ENCODE measurements around the gene ZNF174.
A peak's percentile ranks its signal among the peaks of the same experiment; 100 is the strongest.

ZNF174 gene

DNA sequence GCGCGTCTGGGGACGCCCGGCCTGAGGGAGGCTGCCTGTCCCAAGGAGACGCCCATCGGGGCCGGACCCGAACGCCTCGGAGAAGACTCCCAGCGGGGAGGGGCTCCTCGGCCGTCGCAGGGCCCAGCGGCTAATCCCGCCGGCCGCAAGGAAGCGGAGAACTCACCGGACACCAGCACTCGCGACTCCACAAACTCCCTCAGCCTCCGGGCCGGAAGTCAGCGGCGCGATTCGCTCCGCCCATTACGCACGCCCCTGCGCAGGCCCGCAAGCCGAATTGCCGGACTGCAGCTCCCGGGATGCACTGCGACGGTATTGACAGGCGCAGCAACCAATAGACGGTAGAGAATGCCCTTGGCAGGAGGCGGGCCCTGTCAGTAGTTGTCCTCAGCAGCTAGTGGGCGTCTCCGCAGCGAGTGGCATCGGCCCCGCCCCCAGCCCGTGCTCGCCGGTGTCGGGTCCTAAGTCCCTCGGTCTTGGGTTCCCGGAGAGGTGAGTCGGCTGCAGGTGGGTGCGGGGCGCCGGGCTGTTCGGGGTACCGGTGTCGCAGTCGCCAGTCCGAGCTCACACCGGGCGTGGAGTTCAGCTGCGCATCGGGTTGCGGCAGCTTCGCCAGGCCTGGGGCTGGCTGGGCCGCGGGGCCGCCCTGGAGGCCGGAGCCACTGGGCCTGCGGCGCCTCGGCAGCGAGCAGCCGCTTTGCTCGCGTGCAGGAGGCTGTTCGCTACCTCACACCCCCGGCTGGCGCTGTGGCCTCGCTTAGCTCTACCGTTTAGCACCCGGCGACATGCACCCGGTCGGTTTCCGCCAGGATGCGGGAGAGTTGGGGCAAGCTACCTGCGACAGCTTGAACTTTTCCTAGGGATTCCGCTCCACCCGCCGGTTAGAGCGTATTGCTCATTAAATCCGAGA lies at the start of gene ZNF174, which contains the start of gene ZSCAN32:
TSS of gene ZNF174 (plus strand) at position 437 of the 910 bp plus-strand sequence. CDS start 790 bp downstream, outside the sequence.
TSS of gene ZSCAN32 (minus strand) at position 226 of the 910 bp plus-strand sequence. CDS start 3,447 bp downstream, outside the sequence.
- DNase-seq: peak; percentile 99

DNA sequence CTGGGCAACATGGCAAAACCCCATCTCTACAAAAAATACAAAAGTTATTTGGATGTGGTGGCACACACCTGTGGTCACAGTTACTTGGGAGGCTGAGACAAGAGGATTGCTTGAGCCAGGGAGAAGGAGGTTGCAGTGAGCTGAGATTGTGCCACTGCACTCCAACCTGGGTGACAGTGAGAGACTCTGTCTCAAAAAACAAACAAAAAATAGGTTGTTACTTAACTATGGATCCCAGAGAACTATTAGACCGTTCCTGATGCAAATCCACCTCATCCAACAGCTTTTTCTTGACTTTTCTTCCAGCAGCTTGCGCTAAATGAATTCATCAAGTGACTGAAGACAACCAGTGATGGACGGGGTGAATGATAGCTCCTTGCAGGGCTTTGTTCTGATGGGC lies 45.4 kb upstream of the ZNF174 start, which contains the start of gene OR2C1:
TSS of gene OR2C1 (plus strand) at position 301 of the 400 bp plus-strand sequence. CDS start at position 353, 52 bp downstream.
- DNase-seq: no peak

DNA sequence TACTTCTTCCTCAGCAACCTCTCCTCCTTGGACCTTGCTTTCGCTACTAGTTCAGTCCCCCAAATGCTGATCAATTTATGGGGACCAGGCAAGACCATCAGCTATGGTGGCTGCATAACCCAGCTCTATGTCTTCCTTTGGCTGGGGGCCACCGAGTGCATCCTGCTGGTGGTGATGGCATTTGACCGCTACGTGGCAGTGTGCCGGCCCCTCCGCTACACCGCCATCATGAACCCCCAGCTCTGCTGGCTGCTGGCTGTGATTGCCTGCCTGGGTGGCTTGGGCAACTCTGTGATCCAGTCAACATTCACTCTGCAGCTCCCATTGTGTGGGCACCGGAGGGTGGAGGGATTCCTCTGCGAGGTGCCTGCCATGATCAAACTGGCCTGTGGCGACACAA lies 44.9 kb upstream of the ZNF174 start:
- DNase-seq: no peak

DNA sequence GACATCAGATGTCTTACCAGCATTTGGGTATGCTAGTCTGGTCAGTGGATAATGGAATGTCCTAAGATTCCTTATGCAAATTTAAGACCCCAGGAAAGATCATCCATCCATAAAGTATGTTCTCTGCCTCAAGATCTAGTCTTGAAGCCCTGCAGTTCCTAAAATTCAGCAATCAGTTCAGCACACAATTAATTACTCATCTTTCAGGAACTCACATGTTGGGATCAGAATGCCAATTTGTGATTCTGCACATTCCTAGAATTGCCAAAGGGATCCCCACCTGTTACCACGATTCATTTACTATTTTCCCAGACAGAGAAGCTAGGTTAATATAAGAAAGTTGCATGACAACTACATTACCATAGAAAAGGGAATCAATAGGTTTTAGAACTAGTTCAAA lies 42.1 kb upstream of the ZNF174 start:
- no peak for DNase-seq

DNA sequence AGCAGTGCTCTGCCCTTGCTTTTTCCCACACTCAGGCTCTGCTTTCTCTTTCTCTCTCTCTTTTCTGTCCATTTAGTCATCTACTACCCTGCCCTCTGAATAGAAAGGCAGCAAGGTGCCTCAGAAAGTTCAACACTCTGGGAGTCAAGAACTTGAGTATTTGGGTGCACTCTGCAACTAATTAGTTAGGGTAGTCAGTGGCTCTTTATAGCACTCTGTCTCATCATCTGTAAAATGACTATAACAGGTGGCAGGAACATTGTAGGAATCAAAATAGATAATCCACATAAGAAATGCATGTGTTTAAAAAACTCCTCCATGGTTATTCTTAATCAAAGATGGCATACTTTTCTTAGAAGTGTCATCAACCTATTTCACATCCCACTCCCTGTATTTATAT lies 38.1 kb upstream of the ZNF174 start:
- no peak for DNase-seq

DNA sequence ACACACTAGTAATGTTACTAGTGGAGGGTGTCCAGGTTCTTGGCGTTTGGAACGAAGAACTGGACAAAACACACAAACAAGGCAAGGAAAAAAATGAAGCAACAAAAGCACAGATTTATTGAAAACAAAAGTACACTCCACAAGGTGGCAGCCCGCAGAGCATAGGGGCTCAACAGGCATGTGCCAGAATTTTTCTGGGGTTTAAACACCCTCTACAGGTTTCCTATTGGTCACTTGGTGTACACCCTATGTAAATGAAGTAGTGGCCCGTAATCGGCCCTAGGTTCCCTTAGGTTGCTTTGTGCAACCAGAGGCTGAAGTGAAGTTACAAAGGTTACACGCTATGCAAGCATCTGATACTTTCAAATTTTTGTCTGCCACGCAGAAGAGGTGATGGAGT lies 37.2 kb upstream of the ZNF174 start:
- no peak for DNase-seq

DNA sequence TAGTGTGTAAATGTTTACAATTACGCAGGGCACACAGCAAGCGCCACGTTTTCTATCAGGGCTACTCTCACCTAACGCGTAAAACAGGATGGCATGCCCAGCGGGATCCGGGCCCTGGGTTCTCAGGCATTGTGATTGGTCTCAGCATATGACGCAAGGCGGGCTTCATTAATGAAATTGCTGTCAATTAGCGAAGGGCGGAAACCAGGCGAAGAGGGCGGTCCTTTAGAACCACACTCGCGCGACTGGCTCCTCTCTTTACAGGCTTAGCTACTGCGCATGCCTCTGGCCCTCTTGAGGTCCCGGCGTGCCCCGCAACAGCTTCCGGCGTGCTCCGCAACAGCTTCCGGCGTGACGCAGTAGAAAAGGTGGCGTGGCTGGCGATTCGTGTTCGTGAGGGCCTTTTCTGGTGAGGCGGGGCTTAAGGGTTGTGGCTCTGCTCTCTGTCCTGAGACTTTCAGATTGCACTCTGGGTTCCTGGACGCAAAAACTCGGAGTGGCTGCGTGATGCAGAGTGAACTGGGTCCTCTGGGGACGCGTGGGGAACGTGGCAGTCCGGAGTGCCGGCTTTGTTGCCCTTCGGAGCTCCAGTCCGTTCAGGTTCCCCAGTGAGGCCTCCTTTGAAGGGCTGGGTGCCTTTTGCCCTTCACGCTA lies 36.1 kb upstream of the ZNF174 start:
- DNase-seq: peak; percentile 66

DNA sequence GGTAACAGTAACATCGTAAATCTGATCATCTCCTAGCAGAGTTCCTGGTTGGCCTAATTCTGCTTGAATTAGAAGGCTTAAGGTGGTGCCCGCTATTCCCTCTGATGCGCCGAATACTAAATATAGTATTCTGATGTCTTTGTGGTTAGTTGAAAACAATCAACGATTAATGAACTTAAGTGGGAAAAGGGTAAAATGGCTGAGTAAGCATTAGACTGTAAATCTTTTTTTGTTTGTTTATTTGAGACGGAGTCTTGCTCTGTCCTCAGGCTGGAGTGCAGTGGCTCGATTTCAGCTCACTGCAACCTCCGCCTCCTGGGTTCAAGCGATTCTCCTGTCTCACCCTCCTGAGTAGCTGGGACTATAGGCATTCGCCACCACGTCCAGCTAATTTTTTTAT lies 31.9 kb upstream of the ZNF174 start:
- no peak for DNase-seq

DNA sequence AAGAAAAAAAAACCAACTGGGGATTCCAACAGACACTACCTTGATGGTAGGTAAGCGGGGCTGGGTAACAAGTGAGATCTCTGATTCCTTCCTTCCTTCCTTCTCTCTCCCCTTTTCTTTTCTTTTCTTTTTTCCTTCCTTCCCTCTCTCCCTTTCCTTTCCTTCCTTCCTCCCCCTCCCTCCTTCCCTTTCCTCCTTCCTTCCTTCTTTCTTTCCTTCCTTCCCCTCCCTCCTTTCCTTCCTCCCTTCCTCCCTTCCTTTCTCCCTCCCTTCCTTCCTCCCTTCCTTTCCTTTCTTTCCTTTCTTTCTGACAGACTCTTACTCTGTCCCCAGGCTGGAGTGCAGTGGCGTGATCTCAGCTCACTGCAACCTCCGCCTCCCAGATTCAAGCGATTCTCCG lies 25.3 kb upstream of the ZNF174 start:
- DNase-seq: no peak

DNA sequence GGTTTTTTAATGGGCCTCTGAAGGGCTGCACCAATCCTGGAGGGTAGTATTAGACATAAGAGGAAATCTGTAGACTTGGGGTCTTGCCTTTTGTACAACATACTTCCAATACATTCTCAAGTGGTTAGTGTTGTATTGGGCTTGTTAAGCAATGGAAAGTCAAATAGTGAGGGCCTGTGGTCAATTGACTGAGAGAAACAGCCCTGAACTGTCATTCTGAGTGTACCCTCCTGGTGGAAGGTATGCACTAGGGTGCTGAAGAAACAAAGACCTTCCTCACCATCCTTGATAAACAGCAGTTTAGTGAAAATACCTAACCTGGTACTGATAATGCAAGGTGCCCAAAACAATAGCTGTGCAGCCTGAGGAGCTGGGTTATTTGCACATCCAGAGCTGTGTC lies 23.1 kb upstream of the ZNF174 start:
- DNase-seq: no peak

DNA sequence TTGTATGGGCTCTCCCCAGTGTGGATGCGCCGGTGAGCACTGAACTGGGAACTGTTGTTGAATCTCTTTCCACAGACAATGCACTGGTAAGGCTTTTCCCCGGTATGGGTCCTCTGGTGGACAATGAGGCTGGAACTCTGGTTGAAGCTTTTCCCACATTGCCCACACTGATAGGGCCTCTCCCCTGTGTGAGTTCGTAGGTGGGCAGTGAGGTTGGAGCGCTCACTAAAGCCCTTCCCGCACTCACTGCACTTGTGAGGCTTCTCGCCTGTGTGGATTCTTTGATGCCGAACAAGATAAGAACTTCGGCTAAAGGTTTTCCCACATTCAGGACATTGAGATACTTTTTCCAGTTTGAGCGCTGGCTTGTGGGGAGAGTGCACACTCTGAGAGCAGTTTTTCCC lies 18.0 kb upstream of the ZNF174 start:
- DNase-seq: no peak

DNA sequence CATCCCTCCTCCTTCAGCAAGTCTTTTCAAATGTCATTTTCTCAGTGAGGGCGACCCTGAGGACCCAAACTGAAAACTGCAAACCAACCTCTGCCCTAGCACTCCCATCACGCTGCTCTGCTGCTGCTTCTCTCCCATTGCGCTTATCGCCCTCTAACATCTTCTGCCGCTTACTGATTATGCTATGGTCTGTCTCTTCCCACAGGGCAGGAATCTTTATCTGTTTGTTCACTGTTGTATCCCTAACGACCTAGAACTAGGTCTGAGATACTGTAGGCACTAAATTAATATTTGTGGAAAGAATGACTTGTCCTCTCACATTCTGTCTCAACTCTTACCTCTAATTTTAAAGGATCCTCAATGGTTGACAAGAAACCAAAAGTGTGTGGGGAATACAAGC lies 12.7 kb upstream of the ZNF174 start:
- no peak for DNase-seq

DNA sequence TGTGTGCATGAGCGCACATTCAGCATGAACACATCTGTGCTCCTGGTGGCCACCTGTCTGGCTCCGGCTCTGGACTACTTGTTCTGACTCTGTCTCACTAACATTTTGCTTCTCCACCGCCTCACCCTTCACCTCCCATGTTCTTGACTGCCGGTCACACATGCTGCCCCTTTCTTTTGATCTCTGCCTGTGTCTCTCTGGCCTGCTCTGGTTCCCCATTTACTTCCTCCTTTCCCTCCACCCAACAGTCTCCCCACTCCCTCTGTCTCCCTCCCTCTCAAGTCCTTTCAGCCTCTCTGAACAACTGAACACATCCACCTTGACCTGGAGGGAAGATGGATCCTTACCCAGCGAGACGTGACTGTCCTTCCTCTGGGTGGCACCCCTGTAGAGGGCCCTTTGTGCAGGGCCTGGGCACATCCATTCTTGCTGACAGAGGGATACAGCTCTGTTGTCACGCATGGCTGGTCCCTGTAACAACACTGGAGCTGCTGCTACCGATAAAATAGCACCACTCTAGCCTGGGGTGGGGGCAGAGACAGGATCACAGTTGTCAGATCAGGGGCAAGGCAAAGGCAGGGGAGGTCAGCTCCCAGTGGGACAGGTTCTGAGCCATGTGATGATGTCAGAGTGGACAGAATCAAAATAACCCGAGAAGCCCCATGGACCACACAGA lies 11.2 kb upstream of the ZNF174 start:
- DNase-seq: no peak

DNA sequence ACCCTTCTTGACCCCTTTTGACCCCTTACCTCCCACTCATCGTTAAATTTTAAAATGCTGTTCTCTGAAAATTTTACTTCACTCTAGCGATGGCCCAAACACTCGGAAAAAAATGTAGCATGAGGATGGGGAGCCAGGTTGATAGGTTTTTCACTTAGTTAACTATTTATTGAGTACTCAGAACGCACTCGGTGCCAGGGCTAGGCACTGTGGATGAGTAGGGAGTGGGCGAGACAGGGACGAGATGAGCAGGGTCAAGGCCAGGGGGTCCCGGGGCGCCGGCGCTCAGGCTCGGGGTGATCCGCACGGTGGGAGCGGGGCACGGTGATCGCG lies 603 bp upstream of the ZNF174 start:
- DNase-seq: no peak

DNA sequence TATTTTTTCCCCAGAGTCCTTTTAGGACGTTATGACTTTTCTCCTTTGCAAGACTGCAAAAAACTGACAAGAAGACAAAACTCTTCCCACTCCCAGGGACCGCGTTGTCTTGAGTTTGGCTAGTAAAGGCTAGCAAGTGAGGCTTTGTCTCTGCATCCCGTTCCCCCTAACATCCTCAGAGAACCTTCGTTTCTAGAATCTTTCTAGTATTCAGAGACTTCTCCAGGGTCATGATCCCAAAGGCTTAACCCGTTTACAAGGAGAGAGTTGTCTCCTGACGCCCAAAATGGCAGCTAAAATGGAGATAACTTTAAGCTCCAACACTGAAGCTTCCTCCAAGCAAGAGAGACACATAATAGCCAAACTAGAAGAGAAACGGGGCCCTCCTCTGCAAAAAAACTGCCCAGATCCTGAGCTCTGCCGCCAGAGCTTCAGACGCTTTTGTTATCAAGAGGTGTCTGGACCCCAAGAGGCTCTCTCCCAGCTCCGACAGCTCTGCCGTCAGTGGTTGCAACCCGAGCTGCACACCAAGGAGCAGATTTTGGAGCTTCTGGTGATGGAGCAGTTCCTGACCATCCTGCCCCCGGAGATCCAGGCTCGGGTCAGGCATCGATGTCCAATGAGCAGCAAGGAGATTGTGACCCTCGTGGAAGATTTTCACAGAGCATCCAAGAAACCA lies 843 bp downstream of the ZNF174 start:
- DNase-seq: no peak

DNA sequence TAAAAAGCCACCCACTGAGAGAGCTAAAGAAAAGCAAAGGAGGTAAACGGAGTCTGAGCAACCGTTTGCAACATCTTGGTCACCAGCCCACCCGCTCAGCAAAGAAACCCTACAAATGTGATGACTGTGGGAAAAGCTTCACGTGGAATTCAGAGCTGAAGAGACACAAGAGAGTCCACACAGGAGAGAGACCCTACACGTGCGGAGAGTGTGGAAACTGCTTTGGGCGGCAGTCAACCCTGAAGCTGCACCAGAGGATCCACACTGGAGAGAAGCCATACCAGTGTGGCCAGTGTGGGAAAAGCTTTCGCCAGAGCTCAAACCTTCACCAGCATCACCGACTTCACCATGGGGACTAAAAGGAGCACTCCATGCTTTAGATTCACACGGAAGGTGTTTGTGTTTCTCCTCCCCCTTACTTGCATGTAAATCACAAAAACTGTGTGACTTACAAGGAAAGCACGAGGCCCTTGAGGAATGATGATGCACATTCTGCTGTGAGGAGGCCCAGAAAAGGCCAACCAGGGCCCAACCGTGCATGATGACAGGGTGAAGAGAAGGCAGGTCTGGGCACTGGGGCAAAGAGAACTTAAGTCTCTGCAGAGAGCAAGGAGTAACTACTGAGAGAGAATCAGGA lies 7.7 kb downstream of the ZNF174 start:
- DNase-seq: no peak

DNA sequence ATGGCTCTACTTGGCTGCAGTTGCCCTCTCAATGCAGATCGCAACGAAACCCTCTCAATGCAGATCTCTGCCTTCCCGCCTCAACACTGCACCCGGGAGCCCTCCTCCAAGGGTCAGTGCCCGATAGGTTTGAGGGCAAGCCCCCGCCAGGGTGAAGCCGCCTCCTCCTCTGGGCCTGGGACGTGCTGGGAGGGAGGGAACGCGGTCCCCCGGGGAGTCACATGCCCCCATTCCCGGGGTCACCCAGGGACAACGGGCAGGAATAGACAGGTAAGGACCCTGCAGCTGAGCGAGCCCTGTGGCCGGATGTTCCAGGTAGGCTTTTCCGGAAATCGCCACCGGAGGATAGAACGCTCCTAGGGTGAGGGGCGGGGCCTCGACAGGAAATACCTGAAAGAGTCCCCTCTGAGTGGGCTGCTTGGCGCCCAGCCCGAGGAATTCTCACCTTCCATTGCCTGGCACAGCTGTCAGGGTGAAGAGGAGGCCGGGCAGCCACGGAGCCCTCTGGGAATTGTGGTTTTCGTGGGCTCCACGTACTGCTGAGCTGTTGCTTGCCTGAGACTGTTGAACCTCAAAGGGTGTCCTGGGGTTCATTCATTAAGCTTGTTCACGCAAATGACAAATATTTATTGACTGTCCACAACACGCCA lies 12.8 kb downstream of the ZNF174 start:
- DNase-seq: no peak

DNA sequence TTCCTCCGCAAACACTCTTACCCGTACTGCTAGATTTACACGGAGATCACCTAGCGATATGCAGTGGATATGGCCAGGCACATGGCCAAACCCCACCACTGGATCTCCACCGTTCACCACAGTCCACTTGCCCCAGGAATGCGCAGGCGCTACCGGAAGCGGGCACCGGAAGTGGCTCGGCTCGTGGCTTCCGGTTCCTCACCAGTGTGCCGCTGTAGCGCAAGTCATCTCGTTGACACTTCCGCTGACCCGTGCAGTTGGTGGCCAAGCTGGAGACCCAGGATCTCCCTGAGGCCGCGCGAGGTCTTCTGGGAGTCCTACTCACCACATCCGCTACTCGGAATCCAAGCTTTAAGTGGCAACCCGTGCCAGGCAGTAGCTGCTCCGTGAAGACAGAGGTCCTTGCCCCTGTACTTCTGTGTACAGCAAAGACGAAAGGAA lies 30.8 kb downstream of the ZNF174 start:
- no peak for DNase-seq

DNA sequence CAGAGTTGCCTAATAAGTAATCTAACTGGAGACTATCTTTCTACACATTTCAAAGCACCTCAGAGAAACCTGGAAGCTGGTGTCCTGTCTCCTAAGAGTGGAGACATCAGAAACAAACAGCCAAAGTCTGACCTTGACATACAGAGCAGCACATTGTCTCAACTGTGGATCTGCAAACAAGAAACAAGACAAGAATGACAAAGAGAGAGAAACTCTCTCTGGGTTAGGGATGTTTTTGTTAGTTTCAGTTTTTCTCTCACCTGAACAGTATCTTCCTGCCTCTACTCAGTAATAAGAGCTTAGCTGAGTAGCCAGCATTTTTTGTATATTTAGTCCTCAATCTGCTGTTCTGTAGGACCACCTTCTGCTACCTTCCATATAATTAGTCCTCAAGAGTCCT lies 33.4 kb downstream of the ZNF174 start:
- DNase-seq: no peak

DNA sequence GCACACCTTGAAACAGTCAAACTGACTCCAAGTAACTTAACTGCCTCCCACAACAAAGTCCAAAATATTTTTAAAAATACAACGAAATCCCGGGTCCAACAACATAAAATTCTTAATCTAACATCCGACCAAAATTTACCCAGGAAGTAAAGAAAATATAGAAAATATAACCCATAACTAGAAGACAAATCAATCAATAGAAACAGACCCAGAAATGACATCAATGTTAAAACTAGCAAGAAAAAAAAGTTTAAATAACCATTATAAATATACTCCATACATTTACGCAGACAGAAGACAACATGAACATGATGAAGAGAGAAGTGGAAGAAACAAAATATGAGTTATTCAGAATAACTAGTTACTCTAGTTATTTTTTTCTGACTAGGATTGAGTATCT lies 38.6 kb downstream of the ZNF174 start:
- DNase-seq: no peak

DNA sequence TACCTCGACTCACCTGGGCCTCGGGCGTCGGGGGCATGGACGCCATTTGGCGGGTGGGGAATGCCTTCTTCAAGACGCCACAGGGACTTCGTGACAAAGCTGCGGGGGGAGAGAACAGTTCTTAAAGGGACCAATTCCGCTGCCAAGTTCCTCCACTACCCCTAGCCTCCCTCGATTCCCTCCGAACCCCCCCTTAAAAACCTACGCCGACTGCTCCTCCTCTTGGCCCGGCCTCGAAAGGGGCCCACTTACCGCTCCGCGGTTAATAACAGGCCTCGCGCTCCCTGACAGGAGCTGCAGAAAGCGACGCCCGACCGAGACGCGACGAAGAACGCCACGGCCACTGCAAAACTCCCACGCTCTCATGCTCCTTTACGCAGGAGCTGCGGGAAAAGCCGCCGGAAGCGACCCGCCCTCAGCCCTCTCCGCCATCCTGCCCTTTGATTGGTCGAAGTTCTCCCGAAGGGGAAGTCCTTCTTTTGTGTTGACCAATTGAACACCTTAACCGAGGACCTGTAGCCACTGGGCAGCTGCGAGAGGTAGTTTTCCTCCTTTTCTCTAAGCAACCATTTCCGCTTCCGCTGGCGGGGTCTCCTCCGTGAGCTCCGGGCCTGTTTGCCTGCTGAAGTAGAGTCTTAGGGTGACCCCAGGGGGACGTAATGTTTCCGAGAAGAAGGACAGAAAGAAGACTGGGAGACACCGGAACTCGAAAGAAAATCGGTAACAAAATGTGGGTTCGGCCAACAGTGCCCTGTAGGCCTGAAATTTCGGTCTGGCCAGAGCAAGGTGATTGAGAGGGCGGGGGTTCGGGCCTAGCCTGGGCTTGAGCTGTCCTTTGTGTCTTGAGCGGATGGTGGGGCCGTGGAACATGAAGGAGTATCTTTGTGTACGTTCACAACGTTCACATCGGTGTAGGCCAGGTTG lies 42.4 kb downstream of the ZNF174 start, which contains the start of the genes NAA60 and ZNF597:
TSS of gene NAA60 (plus strand) at position 573 of the 924 bp plus-strand sequence. CDS start 32,548 bp downstream, outside the sequence.
TSS of gene ZNF597 (minus strand) at position 397 of the 924 bp plus-strand sequence. CDS start at position 46, 351 bp downstream.
- peak; percentile 78 for DNase-seq
